ENCODE measurements around the gene PGPEP1.

- TF ChIP-seq HDGF (IDR thresholded peaks at IDR 0.05; ENCODE audit: borderline replicate concordance) (no peak), CTBP1 (IDR thresholded peaks at IDR 0.05; ENCODE audit: borderline replicate concordance) (no peak), ARNT (IDR thresholded peaks at IDR 0.05) (no peak), SP1 (IDR thresholded peaks at IDR 0.05) (no peak), FOXM1 (IDR thresholded peaks at IDR 0.05; ENCODE audit: borderline replicate concordance) (no peak), FOXA1 (IDR thresholded peaks at IDR 0.05) (no peak), ELF4 (IDR thresholded peaks at IDR 0.05) (no peak), BHLHE40 (IDR thresholded peaks at IDR 0.05; ENCODE audit: borderline replicate concordance) (no peak), SUZ12 (IDR thresholded peaks at IDR 0.05) (no peak)
Observed at GRCh38 chr19:18293642-18294466, 46.5 kb upstream of the PGPEP1 start.

All from HEK293T (cell line).